ENCODE results near the gene HOXA2.

HOXA2 gene

DNA sequence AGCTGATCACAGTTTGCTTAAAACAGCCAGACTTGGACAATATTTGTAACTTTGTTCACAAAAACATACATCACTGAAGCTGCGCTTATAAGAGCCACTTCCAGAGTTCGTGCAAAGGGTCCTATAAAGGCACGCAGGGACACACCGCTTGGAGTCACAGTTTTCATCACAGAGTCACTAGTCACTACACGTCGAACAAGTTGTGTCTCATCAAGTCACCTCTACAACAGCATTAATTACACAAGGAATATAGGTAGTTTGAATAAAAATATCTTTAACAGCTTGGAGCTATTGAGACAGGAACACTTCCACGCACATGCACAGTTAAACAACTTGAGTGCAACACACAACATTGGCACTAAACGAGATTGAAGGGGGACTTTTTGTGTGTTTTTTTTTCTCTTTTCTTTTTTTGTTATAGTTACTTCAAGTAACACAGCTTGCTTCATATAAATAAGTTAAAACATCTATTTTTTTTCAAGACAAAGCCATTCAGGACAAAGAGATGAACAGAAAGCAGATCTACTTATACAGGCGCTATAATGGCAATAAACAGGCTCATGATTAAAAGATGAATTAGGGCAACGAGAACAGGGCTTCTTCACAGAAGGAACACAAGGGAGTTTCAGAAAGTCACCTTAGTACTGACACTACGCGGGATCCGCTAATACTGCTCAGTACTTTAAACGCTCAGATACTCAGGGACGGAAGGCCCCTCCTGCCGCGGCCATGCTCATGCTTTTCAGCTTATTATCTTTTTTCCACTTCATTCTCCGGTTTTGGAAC lies 38.8 kb upstream of the HOXA2 start:
- no peak for DNase-seq (ENCODE audit: low read depth in 2 of 2)

DNA sequence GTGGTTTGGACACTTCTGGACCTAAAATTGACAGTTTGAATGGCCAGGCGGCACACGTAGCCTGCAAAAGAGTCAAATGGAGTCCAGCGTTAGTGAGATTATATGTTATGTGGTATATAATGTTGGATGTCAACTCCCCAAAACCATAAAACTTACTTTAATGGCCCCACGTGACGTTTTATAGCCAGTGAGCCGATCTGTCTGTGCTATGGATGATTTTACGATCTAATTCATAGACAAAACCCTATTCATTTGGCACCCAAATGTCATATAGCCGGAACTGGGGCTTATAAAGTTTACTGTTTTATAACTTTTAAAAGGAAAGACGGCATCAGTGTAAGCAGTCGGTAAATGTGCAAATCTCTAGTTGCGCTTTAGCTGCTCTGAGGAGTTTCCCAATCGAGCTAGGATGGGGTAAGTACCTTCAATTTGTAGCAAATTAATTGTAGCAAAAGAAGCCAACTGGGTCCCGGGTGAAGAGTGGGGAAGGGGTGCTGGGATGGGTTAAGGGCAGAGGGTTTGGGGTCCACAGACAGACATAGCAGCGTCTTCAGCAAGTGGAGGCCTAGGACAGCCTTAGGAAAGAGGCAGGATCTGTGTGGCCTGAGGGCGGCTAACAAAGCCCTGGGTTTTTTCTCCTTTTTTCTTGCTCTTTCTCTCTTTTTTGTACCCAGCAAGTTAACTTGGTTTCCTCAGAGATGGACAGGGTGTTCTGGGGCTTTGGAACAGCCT lies 37.8 kb upstream of the HOXA2 start:
- DNase-seq (ENCODE audit: low read depth in 2 of 2), result no peak

DNA sequence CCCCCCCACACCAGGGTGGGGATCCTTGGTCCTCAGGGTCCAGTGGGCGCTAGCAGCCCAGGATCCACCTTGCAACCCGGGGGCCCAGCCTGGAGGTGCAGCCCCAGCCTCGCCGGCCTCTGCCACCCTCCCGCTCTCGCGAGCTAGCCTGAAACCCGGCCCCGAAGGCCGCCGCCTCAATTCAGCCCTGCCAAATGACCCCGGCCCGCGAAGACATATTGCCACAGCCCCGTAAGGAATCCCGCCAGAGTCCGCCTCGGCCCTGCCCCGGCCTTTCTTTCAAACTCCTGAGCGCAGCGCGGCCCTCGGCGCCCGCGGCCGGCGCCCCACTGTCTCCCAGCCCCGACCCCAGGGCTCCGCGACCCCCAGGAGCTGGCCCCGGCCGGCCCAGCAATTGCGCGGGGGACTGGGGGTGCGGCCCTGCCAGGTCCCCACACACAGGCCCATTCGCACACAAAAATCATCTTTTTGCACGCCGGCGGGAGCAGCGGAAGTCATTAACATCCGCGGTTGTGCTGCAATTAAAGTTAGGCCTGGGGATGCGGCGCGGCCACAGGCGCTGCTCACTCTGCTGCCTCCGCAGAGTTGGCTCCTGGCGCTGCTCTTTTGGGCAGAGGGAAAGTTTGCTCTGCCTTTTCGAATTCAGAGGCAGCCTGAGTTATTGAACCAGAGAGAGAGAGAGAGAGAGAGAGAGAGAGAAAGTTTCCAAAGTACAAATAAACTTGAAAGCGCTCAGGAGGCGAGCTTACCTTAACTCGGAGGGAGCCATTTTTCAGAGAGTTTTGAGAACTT lies 37.0 kb upstream of the HOXA2 start:
- no peak for DNase-seq (ENCODE audit: low read depth in 2 of 2)

DNA sequence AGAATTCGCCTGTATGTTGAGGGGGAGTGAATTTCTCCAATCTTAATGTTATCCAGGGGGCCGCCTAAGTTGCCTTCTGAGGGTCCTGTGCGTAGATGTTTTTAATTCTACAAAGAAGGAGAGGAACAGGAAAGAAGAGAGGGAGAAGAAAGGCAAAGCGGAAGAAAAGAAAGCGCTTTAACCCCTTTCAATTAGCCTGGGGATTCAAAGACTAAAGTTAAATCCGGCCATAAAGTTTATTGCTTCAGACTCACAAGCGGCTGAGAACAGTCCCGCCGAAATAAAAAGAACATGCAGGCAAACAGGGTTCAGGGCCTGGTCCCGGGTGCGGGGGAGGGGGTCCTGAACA lies 36.5 kb upstream of the HOXA2 start:
- no peak for DNase-seq (ENCODE audit: low read depth in 2 of 2)

DNA sequence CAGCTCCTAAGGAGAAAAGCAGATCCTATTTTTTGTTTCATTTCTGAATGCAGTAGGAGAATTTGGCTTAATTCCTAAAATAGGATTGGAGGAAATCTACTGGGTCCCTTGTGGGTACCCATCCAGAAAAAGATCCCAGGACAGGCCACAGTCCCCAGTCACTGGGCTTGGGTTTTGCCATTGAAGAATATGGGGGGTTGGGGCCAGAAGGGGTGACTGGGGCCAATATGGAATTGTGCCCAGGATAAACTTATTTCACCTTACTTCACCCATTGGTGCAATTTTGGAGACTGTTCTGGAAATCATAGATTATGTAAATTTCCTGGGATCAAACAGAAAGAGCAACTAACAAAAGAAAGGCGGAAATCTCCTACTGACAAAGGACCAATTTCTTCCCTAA lies 36.0 kb upstream of the HOXA2 start:
- no peak for DNase-seq (ENCODE audit: low read depth in 2 of 2)

DNA sequence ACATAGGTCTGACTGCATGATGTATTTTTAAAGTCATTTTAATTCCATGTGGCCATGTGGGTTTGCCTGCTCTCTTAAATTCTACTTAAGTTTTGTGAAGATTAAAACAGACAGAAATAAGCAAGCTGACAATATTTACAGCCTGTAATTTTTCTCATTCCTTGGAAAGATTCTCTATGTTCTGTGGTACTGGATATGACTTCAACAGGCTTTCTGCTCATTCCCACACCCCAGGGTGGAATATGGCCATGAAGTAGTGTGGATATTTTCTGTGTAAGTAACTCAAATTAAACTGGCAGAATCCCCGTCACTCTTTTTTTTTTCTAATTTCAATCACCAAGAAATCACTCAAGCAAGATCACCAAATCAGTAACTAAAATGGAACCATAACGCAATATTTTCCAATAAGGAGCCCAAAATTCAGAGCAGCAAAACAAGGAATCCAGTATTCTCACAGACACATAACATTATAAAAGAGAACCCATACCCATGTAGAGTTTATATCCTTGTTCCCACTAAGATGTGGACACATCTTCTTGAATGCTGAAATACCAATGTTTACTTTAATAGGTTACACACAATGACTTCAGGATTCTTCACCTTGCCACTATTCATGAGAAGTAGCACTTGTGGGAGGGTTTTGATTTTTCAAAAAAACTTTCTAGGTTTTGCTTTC lies 35.3 kb upstream of the HOXA2 start:
- no peak for DNase-seq (ENCODE audit: low read depth in 2 of 2)

DNA sequence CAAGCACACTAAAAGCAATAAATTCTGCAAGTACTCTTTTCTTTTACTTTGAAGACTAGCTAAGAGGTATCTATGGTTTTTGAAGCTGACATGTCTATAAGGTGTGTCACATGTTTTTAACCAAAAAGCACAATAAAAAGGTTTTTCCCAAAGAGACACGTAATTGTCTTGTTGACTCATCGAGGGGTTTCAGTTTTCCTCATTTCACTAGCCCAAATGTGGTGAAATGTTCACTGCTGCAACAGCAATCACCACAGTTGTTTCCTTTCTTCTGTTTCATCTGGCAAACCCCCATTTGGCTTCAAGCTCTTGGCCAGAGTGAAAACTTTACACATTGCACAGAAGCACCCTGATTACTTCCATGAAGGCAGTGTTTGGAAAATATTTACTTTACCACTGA lies 31.9 kb upstream of the HOXA2 start:
- no peak for DNase-seq (ENCODE audit: low read depth in 2 of 2)

DNA sequence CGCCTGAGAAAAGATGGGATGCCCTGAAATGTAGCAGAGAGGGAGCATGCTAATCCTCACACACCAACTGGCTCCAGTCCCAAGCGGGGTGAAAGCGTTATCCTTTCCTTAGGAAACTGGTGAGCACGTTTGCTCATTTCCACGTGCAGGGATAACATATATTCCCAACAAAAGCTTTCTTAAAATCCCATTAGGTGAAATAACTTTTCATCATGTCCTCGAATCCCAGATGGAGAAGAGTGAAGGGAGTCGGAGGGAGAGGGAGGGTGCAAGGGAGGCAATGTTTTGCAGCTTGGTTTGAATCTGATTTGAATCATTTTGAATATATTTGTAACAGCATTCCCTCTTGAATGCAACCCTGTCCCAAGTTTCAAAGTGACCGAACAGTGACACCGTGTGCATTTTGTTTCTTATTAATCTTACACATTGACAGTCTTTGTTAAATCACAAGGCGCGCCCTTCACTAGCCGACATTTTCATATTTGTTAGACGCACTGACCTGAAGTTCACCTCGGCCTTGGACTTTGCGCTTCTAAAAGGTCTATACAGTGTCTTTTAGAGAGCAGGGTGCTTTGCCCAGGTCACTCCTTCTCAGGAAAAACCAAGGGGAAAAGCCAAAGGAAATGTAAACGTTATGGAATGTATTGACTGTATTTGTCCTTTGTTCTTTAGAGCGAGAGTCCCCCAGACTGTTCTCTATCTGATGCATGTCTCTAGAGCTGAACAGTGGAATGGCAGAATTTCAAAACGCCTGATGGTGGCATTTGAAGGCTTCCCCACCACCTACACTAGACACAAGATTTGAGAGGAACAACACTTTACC lies 31.1 kb upstream of the HOXA2 start:
- no peak for DNase-seq (ENCODE audit: low read depth in 2 of 2)

DNA sequence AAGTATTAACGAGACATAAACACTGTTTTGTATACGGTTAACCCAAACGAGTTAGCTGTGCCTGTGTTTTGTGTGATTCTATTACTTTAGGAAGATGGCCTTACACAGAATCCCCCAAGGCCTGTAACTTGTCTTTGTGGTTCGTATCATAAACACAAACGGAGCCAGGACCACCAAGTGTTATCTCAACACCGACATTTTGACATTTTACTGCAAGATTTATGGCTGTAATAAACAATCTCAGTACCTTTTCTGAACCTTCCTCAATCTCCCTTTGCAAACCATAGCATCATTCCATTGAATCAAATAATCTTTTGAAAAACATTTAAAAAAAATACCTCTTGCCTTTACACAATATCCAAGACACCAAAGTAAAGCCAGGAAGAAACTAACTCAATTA lies 30.5 kb upstream of the HOXA2 start:
- DNase-seq (ENCODE audit: low read depth in 2 of 2), result no peak

DNA sequence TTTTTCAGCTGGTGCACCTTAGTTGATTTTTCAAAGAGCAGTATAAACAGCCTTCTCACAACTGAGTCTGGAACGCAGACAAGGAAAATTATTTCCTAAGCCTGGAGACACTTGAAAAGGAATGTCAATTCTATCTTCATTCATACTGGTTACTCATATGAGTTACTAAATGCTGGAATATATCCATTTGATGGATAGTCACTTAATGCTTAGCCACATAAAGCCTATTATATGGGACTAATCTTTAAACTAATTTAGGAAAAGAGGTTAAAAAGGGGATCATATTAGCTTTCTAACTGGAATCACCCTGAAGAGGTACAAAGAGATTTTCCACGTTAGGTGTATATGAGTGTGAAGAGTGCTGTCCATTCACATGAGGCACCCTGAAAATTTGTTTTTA lies 29.7 kb upstream of the HOXA2 start:
- no peak for DNase-seq (ENCODE audit: low read depth in 2 of 2)

DNA sequence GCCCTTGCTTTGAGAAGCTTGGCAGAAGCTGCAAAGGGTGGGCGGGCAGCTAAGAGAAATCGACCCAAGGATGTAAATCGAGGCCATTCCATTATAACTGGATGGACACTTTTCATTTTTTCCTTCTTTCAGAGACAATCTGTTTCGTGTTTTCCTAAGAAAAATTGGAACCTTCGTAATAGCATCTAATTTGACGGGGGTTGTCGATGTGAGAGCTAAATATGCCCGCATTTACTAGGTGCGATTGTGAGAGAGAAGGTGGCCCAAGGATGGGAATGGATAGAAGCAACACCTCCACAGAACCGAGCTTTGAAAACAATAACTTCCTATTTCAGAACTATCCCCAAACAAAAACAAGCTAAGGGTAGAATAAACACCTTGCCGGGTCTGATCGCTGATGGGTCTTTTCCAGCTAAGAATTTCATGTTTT lies 28.9 kb upstream of the HOXA2 start:
- no peak for DNase-seq (ENCODE audit: low read depth in 2 of 2)

DNA sequence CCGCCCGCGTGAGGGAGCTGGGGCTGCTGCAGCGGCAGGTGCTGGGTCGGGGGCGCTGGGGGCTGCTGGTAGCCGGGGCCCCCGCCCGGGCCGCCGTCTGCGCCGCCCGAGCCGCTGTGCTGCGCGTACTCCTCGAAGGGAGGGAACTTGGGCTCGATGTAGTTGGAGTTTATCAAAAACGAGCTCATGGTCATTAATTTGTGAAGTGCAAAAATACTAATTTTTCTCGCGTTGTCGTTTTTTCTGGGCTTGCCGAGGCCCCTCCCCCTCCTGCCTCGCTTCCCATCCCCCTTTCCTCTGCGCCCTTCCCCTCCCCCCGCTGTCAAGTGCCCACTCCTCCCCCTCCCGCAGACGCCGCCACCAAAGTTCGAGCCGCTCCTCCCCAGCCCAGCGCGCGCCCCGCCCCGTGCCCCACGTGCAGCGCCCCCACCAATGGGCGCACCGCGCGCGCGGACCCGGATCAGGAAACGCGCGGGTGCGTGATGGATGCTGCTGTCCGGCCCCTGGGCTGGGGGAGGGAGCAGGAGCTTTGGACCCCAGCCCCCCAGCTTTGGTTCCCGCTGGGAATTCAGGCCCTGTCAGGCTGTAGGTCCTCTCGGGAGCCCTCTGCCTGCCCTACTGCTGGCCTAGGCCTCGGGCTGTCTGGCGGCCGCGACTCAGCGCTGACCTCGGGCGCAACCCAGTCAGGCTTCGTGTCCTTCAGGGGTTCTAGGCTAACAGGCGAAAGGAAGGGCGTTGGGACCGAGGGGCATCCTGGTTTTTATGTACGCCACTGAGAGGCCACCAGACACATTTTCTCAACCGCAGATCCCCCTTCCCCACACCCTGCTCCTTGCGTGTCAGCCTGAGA lies 28.3 kb upstream of the HOXA2 start, which contains the start of gene HOXA4:
HOXA4 (minus strand) TSS at position 218 of the 850 bp plus-strand sequence; CDS start at position 194, 24 bp downstream.
- DNase-seq (ENCODE audit: low read depth in 2 of 2), result peak; percentile 30 to 47

DNA sequence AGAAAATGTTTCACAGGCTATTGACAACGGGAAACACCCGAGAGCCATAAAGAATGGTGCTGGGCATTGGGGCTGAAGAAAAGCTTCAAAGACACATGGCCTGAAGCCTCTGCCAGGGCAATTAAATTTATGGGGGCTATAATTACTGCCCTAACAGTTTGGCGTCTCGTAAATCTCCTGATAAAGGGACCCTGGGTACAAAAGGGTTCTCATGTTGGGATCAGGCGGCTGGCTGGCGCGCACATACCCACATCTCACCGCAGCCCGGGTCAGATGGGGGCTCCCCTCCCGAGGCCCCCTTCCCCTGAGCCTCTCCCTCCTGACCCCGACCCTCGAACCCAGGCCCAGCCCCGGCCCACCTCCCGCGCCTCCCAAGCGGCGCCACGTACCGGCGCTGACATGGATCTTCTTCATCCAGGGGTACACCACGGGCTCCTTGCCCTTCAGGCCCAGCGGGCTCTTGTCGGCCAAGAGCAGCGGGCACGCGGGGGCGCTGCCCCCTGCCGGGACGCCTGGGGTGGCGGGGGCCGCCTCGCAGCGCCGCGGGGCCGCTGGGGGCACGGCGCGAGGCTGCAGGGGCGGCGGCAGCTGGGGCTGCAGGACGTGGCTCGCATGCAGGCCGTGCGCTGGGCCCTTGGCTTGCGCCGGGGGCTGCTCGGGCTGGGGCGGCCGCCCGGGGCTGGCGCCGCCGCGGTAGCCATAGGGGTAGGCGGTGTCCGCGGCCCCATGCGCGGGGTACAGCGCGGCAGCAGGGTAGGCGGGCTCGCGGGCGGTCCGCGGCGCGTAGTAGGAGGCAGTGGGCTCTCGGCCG lies 27.5 kb upstream of the HOXA2 start:
- no peak for DNase-seq (ENCODE audit: low read depth in 2 of 2)

DNA sequence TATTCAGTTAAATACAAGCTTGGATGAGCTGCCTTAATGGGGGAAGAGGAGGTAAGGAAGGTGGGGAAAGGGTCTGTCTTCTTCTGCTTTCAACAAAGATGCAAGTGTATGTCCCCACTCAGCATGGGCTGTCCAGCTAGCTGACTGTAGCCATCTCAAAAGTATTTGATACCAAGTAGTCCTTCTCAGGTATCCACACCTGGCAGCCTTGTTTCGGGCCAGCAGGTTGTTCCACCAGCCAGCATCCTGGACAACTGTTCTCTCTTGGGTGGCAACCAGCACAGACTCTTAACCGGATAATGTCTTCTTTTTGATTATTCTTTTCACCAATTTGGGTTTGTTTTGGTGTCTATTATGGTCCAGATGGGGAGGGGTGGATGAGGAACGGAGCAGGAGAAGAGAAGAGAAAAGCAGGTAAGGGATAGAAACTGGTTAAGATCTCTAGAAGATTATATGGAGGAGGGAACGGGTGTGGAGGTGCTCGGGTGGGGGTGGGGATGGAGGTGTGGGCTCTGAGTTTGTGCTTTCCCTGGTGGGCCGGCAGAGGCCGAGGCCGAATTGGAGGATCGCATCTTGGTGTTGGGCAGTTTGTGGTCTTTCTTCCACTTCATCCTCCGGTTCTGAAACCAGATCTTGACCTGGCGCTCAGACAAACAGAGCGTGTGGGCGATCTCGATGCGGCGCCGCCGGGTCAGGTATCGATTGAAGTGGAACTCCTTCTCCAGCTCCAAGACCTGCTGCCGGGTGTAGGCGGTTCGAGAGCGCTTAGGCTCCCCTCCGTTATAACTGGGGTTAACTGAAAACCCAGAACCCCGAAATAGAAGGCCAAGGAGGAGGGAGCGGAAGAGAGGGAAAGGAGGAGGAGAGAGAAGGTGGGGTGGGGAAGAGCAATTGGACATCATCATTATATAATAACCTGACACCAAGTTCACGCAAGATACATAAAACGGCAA lies 26.6 kb upstream of the HOXA2 start:
- DNase-seq (ENCODE audit: low read depth in 2 of 2), result no peak

DNA sequence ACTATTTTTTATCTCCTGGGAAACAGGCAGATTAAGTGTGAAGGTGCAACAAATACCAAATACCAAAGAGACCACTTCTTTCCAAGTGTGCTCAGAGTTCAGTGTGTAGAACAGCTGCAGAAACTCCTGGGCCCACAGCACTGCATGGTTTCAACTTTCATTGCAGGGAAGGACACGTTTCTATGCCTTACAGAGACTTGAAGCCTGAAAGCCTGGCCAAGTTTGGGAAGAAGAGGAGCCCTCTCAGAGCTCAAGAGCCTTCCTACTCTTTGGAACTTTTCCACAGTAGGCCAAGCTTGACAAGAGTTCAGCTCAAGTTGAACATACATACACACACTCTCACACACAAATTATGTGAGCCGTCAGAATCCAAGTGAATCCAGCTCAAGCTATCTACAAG lies 25.6 kb upstream of the HOXA2 start:
- DNase-seq (ENCODE audit: low read depth in 2 of 2), result no peak

DNA sequence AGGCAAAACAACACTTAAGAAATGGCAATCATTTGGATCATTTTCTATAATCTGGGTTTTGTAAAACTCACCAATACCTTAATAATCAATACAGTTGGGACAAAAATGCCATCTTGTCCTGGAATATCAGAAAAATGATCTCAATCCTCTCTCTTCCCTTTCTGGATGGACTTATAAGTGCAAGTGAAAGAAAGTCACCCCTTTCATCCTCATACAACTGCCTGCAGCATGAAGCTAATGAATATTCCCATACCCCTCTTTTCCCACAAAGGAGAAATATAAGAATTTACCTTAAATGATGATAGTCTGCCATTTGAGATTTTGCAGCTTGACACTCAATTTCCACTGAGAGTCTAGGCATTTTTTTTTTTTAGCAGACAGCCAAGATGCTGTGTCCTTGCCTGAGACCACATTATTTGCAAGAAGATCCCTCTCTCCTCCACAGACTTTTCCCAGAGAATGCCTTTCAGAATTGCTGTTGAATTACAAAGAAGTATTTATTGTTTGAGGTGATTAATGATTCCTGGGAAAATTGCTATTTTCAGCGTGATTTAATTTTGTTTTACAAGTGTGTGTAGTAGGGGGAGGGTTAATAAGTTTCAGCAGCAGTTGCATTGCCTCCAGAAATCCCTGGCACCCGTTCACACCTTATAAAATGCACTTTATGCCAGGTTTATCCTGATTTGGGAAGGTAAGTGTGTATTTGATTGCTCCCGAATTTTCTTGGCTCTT lies 24.3 kb upstream of the HOXA2 start:
- no peak for DNase-seq (ENCODE audit: low read depth in 2 of 2)

DNA sequence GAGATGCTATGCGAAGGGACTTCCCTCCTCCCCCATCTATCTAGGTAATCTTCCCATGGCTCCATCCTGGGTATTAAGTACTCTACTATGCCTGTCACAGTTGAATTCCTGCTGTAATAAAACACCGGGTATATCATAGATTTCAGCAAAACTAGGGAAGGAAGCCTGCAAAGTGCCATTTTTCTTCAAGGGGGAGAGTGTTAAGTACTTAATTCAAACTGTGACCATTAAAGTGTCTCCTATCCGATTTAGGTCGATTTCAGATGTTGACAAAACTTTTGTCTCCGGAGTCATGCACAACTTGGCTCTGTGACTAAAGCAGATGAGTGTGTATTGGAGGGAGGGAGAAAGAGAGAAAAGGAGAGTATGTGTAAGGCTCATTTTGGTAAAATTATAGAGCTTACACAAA lies 23.5 kb upstream of the HOXA2 start:
- no peak for DNase-seq (ENCODE audit: low read depth in 2 of 2)

Measured in stimulated activated CD8-positive, alpha-beta memory T cell treated with anti-CD3 and anti-CD28 coated beads, Interleukin-15, amount 100 ng/mL, for 48 hours (primary cell).